ENCODE measurements around the gene AMDHD2.

AMDHD2 gene

GRCh38 chr16:2471653-2472487 lies 48.3 kb upstream of the AMDHD2 start:
- no peak overlapping the region for H3K23ac ChIP-seq (ENCODE audit: low read length in 2 of 2)
- H3K36me3 ChIP-seq (ENCODE audit: control insufficient read depth in 1 of 2, insufficient read depth in 2 of 2, low read depth in 1 of 2, low read length in 2 of 2) = peaks cover 0 to 6% of the 10 kb centered on the region in 2 experiments
- H3K9ac ChIP-seq (ENCODE audit: low read length) = no peak overlapping the region
- peak overlapping the region; percentile 84 for H4K91ac ChIP-seq (ENCODE audit: low read length)
- peaks cover 2% of the 10 kb centered on the region for H3K79me1 ChIP-seq (replicated peaks; ENCODE audit: low read length, poor library complexity, severe bottlenecking)
- peak overlapping the region; percentile 82 for H3K4me2 ChIP-seq (ENCODE audit: low read length, poor library complexity, severe bottlenecking)
- H3K27me3 ChIP-seq (ENCODE audit: control insufficient read depth in 1 of 2, insufficient read depth in 1 of 2, low read length in 2 of 2) = peaks cover 23 to 36% of the 10 kb centered on the region in 2 experiments
- 43% methylated on average over 61 of the region's 61 CpGs for WGBS
- peaks cover 68% of the 10 kb centered on the region for H3K4me1 ChIP-seq (ENCODE audit: control insufficient read depth, insufficient read depth, low read depth, low read length)
- peak overlapping the region in 1 of 2 experiments; percentile 46 for H3K4me3 ChIP-seq (ENCODE audit: insufficient read depth in 1 of 2, low read depth in 1 of 2, low read length in 2 of 2)
- no peak overlapping the region for H2BK5ac ChIP-seq (ENCODE audit: low read depth, low read length, poor library complexity, severe bottlenecking)
- H2BK120ac ChIP-seq (ENCODE audit: low read depth, low read length) = no peak overlapping the region
- H3K4ac ChIP-seq (ENCODE audit: low read depth in 1 of 2, low read length in 2 of 2) = peak overlapping the region in 1 of 2 experiments; percentile 81
- H2AFZ ChIP-seq (ENCODE audit: low read depth, low read length) = no peak overlapping the region
- no peak overlapping the region for H3K27ac ChIP-seq (ENCODE audit: low read length, poor library complexity, severe bottlenecking)
- H2BK12ac ChIP-seq (ENCODE audit: low read length in 2 of 2) = peak overlapping the region in 1 of 2 experiments; percentile 67
- no peaks in the 10 kb centered on the region for H3K9me3 ChIP-seq (ENCODE audit: control insufficient read depth, low read length)
- no peak for DNase-seq
- H2AK5ac ChIP-seq (ENCODE audit: low read length, severe bottlenecking) = no peak overlapping the region
- H3K18ac ChIP-seq (ENCODE audit: low read depth in 1 of 2, low read length in 2 of 2) = peak overlapping the region in 1 of 2 experiments; percentile 74
- peak overlapping the region; percentile 72 for H4K8ac ChIP-seq (ENCODE audit: low read length)
- H2BK15ac ChIP-seq (ENCODE audit: low read depth, poor library complexity, severe bottlenecking) = peak overlapping the region; percentile 35
- no peak overlapping the region for H3K14ac ChIP-seq (ENCODE audit: low read length in 2 of 2)

GRCh38 chr16:2472488-2472864 lies 47.7 kb upstream of the AMDHD2 start:
- H3K9ac ChIP-seq (ENCODE audit: low read length) = no peak overlapping the region
- H3K14ac ChIP-seq (ENCODE audit: low read length in 2 of 2) = no peak overlapping the region
- H2BK12ac ChIP-seq (ENCODE audit: low read length in 2 of 2) = no peak overlapping the region
- H3K27ac ChIP-seq (ENCODE audit: low read length, poor library complexity, severe bottlenecking) = no peak overlapping the region
- peaks cover 23 to 36% of the 10 kb centered on the region in 2 experiments for H3K27me3 ChIP-seq (ENCODE audit: control insufficient read depth in 1 of 2, insufficient read depth in 1 of 2, low read length in 2 of 2)
- H2BK120ac ChIP-seq (ENCODE audit: low read depth, low read length) = no peak overlapping the region
- no peak overlapping the region for H3K4ac ChIP-seq (ENCODE audit: low read depth in 1 of 2, low read length in 2 of 2)
- H2AFZ ChIP-seq (ENCODE audit: low read depth, low read length) = no peak overlapping the region
- no peak overlapping the region for H2AK5ac ChIP-seq (ENCODE audit: low read length, severe bottlenecking)
- H4K8ac ChIP-seq (ENCODE audit: low read length) = no peak overlapping the region
- H3K23ac ChIP-seq (ENCODE audit: low read length in 2 of 2) = no peak overlapping the region
- H3K4me1 ChIP-seq (ENCODE audit: control insufficient read depth, insufficient read depth, low read depth, low read length) = peaks cover 65% of the 10 kb centered on the region
- H3K18ac ChIP-seq (ENCODE audit: low read depth in 1 of 2, low read length in 2 of 2) = peak overlapping the region in 1 of 2 experiments; percentile 18
- H3K36me3 ChIP-seq (ENCODE audit: control insufficient read depth in 1 of 2, insufficient read depth in 2 of 2, low read depth in 1 of 2, low read length in 2 of 2) = peaks cover 0 to 6% of the 10 kb centered on the region in 2 experiments
- WGBS = 95% methylated on average over 27 of the region's 27 CpGs
- no peak overlapping the region for H3K4me2 ChIP-seq (ENCODE audit: low read length, poor library complexity, severe bottlenecking)
- H3K79me1 ChIP-seq (replicated peaks; ENCODE audit: low read length, poor library complexity, severe bottlenecking) = peaks cover 4% of the 10 kb centered on the region
- no peak overlapping the region for H2BK5ac ChIP-seq (ENCODE audit: low read depth, low read length, poor library complexity, severe bottlenecking)
- H2BK15ac ChIP-seq (ENCODE audit: low read depth, poor library complexity, severe bottlenecking) = no peak overlapping the region
- H4K91ac ChIP-seq (ENCODE audit: low read length) = no peak overlapping the region
- DNase-seq = no peak
- H3K9me3 ChIP-seq (ENCODE audit: control insufficient read depth, low read length) = no peaks in the 10 kb centered on the region
- no peak overlapping the region for H3K4me3 ChIP-seq (ENCODE audit: insufficient read depth in 1 of 2, low read depth in 1 of 2, low read length in 2 of 2)

GRCh38 chr16:2472885-2473445 lies 47.2 kb upstream of the AMDHD2 start:
- H3K4me3 ChIP-seq (ENCODE audit: insufficient read depth in 1 of 2, low read depth in 1 of 2, low read length in 2 of 2) = peak overlapping the region in 1 of 2 experiments; percentile 10
- no peak overlapping the region for H2BK15ac ChIP-seq (ENCODE audit: low read depth, poor library complexity, severe bottlenecking)
- no peak for DNase-seq
- H3K18ac ChIP-seq (ENCODE audit: low read depth in 1 of 2, low read length in 2 of 2) = no peak overlapping the region
- no peak overlapping the region for H2AFZ ChIP-seq (ENCODE audit: low read depth, low read length)
- H2BK120ac ChIP-seq (ENCODE audit: low read depth, low read length) = no peak overlapping the region
- H3K27ac ChIP-seq (ENCODE audit: low read length, poor library complexity, severe bottlenecking) = no peak overlapping the region
- peaks cover 23 to 36% of the 10 kb centered on the region in 2 experiments for H3K27me3 ChIP-seq (ENCODE audit: control insufficient read depth in 1 of 2, insufficient read depth in 1 of 2, low read length in 2 of 2)
- H2BK12ac ChIP-seq (ENCODE audit: low read length in 2 of 2) = no peak overlapping the region
- no peak overlapping the region for H4K8ac ChIP-seq (ENCODE audit: low read length)
- no peak overlapping the region for H3K14ac ChIP-seq (ENCODE audit: low read length in 2 of 2)
- H3K9ac ChIP-seq (ENCODE audit: low read length) = no peak overlapping the region
- no peak overlapping the region for H4K91ac ChIP-seq (ENCODE audit: low read length)
- no peak overlapping the region for H3K23ac ChIP-seq (ENCODE audit: low read length in 2 of 2)
- H3K4ac ChIP-seq (ENCODE audit: low read depth in 1 of 2, low read length in 2 of 2) = no peak overlapping the region
- no peak overlapping the region for H2BK5ac ChIP-seq (ENCODE audit: low read depth, low read length, poor library complexity, severe bottlenecking)
- peaks cover 9% of the 10 kb centered on the region for H3K79me1 ChIP-seq (replicated peaks; ENCODE audit: low read length, poor library complexity, severe bottlenecking)
- peaks cover 0 to 6% of the 10 kb centered on the region in 2 experiments for H3K36me3 ChIP-seq (ENCODE audit: control insufficient read depth in 1 of 2, insufficient read depth in 2 of 2, low read depth in 1 of 2, low read length in 2 of 2)
- no peak overlapping the region for H2AK5ac ChIP-seq (ENCODE audit: low read length, severe bottlenecking)
- WGBS = 92% methylated on average over 14 of the region's 14 CpGs
- no peak overlapping the region for H3K4me2 ChIP-seq (ENCODE audit: low read length, poor library complexity, severe bottlenecking)
- peaks cover 60% of the 10 kb centered on the region for H3K4me1 ChIP-seq (ENCODE audit: control insufficient read depth, insufficient read depth, low read depth, low read length)
- no peaks in the 10 kb centered on the region for H3K9me3 ChIP-seq (ENCODE audit: control insufficient read depth, low read length)

GRCh38 chr16:2473446-2473926 lies 46.7 kb upstream of the AMDHD2 start:
- Histone ChIP-seq H2BK120ac (ENCODE audit: low read depth, low read length) (no peak overlapping the region), H3K79me1 (replicated peaks; ENCODE audit: low read length, poor library complexity, severe bottlenecking) (peaks cover 14% of the 10 kb centered on the region), H3K4ac (ENCODE audit: low read depth in 1 of 2, low read length in 2 of 2) (no peak overlapping the region), H3K27ac (ENCODE audit: low read length, poor library complexity, severe bottlenecking) (no peak overlapping the region), H3K23ac (ENCODE audit: low read length in 2 of 2) (no peak overlapping the region), H2AFZ (ENCODE audit: low read depth, low read length) (no peak overlapping the region), H3K4me1 (ENCODE audit: control insufficient read depth, insufficient read depth, low read depth, low read length) (peaks cover 55% of the 10 kb centered on the region), H2BK12ac (ENCODE audit: low read length in 2 of 2) (no peak overlapping the region), H4K91ac (ENCODE audit: low read length) (no peak overlapping the region), H3K18ac (ENCODE audit: low read depth in 1 of 2, low read length in 2 of 2) (peak overlapping the region in 1 of 2 experiments; percentile 23), H3K9ac (ENCODE audit: low read length) (no peak overlapping the region), H3K9me3 (ENCODE audit: control insufficient read depth, low read length) (no peaks in the 10 kb centered on the region), H2BK15ac (ENCODE audit: low read depth, poor library complexity, severe bottlenecking) (no peak overlapping the region), H3K4me2 (ENCODE audit: low read length, poor library complexity, severe bottlenecking) (peak overlapping the region; percentile 91), H3K36me3 (ENCODE audit: control insufficient read depth in 1 of 2, insufficient read depth in 2 of 2, low read depth in 1 of 2, low read length in 2 of 2) (peaks cover 0 to 6% of the 10 kb centered on the region in 2 experiments), H2AK5ac (ENCODE audit: low read length, severe bottlenecking) (no peak overlapping the region), H4K8ac (ENCODE audit: low read length) (no peak overlapping the region), H3K27me3 (ENCODE audit: control insufficient read depth in 1 of 2, insufficient read depth in 1 of 2, low read length in 2 of 2) (peaks cover 23 to 36% of the 10 kb centered on the region in 2 experiments), H3K4me3 (ENCODE audit: insufficient read depth in 1 of 2, low read depth in 1 of 2, low read length in 2 of 2) (peak overlapping the region in 1 of 2 experiments; percentile 77), H2BK5ac (ENCODE audit: low read depth, low read length, poor library complexity, severe bottlenecking) (no peak overlapping the region), H3K14ac (ENCODE audit: low read length in 2 of 2) (peak overlapping the region in 1 of 2 experiments; percentile 44)
- DNase-seq = no peak
- WGBS = 22% methylated on average over 14 of the region's 49 CpGs

Data from mesenchymal stem cell (in vitro differentiated cells and primary cell).